Kidney epithelial cell (primary cell): ENCODE data around the gene EPS8L2. TPM values are rescaled to one million over a fixed set of nuclear protein-coding genes. Genes with fewer than 3 reads are reported as not detected.
A peak's percentile ranks its signal among the peaks of the same experiment; 100 is the strongest.

Experiments
- DNase-seq: peaks from one replicate; pipeline ENCODE4 v3.0.0-alpha.2; 2010; ENCODE audit warnings: low read depth
- H3K27me3 ChIP-seq: 2 replicates; pipeline ENCODE4 v1.6.0; 2011; ENCODE audit warnings: low read length; ENCODE audit not compliant: control insufficient read depth, insufficient read depth
- H3K36me3 ChIP-seq: 2 replicates; pipeline ENCODE4 v1.5.1; 2011; ENCODE audit warnings: low read length; ENCODE audit not compliant: control insufficient read depth, insufficient read depth
- H3K4me3 ChIP-seq: 2 replicates; pipeline ENCODE4 v1.5.1; 2011; ENCODE audit warnings: low read depth, mild to moderate bottlenecking, control low read depth, low read length
- total RNA-seq: library from RNA; depleted of rRNA; stranded (reverse); fragments of >200 nt; gene quantifications from 2 replicates; pipeline ENCODE4 v1.2.3, GENCODE V29; 2015
- TF ChIP-seq, protein P1 (sequence below): IDR thresholded peaks from 2 replicates; pipeline ENCODE4 v1.5.1; 2011; ENCODE audit warnings: mild to moderate bottlenecking, moderate library complexity, low read length, control low read depth, inconsistent platforms; ENCODE audit not compliant: insufficient read depth, poor library complexity, severe bottlenecking

The EPS8L2 gene
- total RNA-seq, 1 donor from 2014 or later: 119 TPM

- no peaks in the 10 kb centered on the region for H3K36me3 ChIP-seq
- TF ChIP-seq, protein P1, sequence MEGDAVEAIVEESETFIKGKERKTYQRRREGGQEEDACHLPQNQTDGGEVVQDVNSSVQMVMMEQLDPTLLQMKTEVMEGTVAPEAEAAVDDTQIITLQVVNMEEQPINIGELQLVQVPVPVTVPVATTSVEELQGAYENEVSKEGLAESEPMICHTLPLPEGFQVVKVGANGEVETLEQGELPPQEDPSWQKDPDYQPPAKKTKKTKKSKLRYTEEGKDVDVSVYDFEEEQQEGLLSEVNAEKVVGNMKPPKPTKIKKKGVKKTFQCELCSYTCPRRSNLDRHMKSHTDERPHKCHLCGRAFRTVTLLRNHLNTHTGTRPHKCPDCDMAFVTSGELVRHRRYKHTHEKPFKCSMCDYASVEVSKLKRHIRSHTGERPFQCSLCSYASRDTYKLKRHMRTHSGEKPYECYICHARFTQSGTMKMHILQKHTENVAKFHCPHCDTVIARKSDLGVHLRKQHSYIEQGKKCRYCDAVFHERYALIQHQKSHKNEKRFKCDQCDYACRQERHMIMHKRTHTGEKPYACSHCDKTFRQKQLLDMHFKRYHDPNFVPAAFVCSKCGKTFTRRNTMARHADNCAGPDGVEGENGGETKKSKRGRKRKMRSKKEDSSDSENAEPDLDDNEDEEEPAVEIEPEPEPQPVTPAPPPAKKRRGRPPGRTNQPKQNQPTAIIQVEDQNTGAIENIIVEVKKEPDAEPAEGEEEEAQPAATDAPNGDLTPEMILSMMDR: no peak
- H3K27me3 ChIP-seq: no peaks in the 10 kb centered on the region
- no peak overlapping the region for H3K4me3 ChIP-seq
- DNase-seq: no peak
These were observed 15.0 kb upstream of the EPS8L2 start for GRCh38 chr11:690738-691633.

GRCh38 chr11:691710-692590 is 14.1 kb upstream of the EPS8L2 start:
- H3K27me3 ChIP-seq: no peaks in the 10 kb centered on the region
- TF ChIP-seq, protein P1: no peak
- no peaks in the 10 kb centered on the region for H3K36me3 ChIP-seq
- H3K4me3 ChIP-seq: no peak overlapping the region
- no peak for DNase-seq

DNA sequence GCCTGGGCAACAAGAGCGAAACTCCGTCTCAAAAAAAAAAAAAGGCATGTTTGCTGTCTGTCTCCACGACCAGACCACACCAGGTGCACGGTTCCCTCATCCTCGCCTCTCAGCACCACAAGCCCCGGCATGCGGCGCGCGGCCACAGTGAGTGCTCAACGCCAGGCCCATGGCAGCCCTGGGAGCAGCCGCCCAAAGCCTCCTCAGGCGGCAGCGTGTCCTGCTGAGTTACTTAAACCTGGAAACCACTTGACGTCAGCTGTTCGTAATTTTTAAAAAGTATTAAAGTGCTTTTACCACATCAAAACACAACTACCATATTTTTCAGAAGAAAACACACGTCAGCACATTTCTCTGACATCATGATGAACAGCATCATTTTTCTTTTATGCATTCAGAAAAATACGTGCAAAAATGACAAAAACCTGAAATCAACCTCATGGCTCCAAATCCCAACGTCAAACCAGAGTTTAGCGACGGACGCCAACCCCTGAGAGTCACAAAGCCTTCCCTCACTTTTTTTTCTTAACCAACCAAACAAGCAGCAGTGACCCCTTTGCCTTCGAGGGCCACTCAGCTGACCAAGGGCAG is 13.1 kb upstream of the EPS8L2 start:
- DNase-seq: no peak
- TF ChIP-seq, protein P1: no peak
- H3K27me3 ChIP-seq: no peaks in the 10 kb centered on the region
- H3K4me3 ChIP-seq: peak overlapping the region; percentile 8
- no peaks in the 10 kb centered on the region for H3K36me3 ChIP-seq

DNA sequence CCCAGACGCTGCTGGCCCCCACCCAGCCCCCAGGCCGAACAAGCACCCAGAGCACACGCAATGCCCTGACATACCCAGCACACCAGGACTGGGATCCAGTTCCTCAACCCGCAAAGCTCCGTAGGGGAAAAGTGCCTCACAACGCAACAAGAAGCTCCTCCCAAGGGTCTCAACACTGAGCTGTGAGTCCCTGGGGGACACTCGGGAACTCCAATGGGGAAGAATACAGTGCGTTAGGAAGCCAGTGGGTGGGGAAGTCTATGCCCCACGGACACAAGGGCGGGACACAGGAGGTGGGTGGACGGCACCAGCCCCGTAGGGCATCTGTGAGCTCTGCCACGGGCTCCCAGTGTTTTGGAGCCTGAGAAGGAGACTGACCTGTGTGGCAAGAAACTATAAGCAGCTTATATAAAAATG is 12.6 kb upstream of the EPS8L2 start:
- no peak for DNase-seq
- Histone ChIP-seq H3K27me3 (no peaks in the 10 kb centered on the region), H3K4me3 (peak overlapping the region; percentile 8), H3K36me3 (no peaks in the 10 kb centered on the region)
- TF ChIP-seq, protein P1: no peak

GRCh38 chr11:693887-694562 is 12.0 kb upstream of the EPS8L2 start:
- Histone ChIP-seq H3K4me3 (peak overlapping the region; percentile 83), H3K27me3 (no peaks in the 10 kb centered on the region), H3K36me3 (no peaks in the 10 kb centered on the region)
- no peak for DNase-seq
- TF ChIP-seq, protein P1: no peak
